Bronchial epithelial cell (primary cell): Measurements from ENCODE around the gene DMRT3. TPM values are rescaled to one million over a fixed set of nuclear protein-coding genes. Genes with fewer than 3 reads are reported as not detected.

Experiments
- DNase-seq: peaks from one replicate; pipeline ENCODE4 v3.0.0-alpha.2; 2010; ENCODE audit warnings: low read depth
- FAIRE-seq: peaks from 2 replicates; lab custom pipeline; 2011; peaks lifted over from hg19 to GRCh38; lab: Jason Lieb, UNC
- H3K27me3 ChIP-seq: 2 replicates; pipeline ENCODE4 v1.5.1; 2011; ENCODE audit warnings: low read length; ENCODE audit not compliant: control insufficient read depth, insufficient read depth
- H3K36me3 ChIP-seq: 2 replicates; pipeline ENCODE4 v1.5.1; 2011; ENCODE audit warnings: low read length; ENCODE audit not compliant: control insufficient read depth, insufficient read depth
- H3K4me3 ChIP-seq: 2 replicates; pipeline ENCODE4 v1.5.1; 2011; ENCODE audit warnings: mild to moderate bottlenecking, low read depth, low read length, control low read depth
- total RNA-seq: library from RNA; depleted of rRNA; stranded (reverse); fragments of >200 nt; gene quantifications from 2 replicates; pipeline ENCODE4 v1.2.1, GENCODE V29; 2014
- TF ChIP-seq, protein P1 (sequence below): IDR thresholded peaks from 2 replicates; pipeline ENCODE4 v1.5.1; 2011; ENCODE audit warnings: mild to moderate bottlenecking, moderate library complexity, low read length, control low read depth, inconsistent platforms; ENCODE audit not compliant: insufficient read depth, severe bottlenecking

Gene DMRT3
- total RNA-seq, 1 donor from 2014 or later = not detected

- Histone ChIP-seq H3K27me3 (peaks cover 37% of the 10 kb centered on the region), H3K36me3 (no peaks in the 10 kb centered on the region), H3K4me3 (peak overlapping the region; percentile 29)
- FAIRE-seq (no peak), DNase-seq (no peak)
- TF ChIP-seq, protein P1, sequence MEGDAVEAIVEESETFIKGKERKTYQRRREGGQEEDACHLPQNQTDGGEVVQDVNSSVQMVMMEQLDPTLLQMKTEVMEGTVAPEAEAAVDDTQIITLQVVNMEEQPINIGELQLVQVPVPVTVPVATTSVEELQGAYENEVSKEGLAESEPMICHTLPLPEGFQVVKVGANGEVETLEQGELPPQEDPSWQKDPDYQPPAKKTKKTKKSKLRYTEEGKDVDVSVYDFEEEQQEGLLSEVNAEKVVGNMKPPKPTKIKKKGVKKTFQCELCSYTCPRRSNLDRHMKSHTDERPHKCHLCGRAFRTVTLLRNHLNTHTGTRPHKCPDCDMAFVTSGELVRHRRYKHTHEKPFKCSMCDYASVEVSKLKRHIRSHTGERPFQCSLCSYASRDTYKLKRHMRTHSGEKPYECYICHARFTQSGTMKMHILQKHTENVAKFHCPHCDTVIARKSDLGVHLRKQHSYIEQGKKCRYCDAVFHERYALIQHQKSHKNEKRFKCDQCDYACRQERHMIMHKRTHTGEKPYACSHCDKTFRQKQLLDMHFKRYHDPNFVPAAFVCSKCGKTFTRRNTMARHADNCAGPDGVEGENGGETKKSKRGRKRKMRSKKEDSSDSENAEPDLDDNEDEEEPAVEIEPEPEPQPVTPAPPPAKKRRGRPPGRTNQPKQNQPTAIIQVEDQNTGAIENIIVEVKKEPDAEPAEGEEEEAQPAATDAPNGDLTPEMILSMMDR = peak; percentile 21
Measured at GRCh38 chr9:976943-977837, 735 bp downstream of the DMRT3 start.

DNA sequence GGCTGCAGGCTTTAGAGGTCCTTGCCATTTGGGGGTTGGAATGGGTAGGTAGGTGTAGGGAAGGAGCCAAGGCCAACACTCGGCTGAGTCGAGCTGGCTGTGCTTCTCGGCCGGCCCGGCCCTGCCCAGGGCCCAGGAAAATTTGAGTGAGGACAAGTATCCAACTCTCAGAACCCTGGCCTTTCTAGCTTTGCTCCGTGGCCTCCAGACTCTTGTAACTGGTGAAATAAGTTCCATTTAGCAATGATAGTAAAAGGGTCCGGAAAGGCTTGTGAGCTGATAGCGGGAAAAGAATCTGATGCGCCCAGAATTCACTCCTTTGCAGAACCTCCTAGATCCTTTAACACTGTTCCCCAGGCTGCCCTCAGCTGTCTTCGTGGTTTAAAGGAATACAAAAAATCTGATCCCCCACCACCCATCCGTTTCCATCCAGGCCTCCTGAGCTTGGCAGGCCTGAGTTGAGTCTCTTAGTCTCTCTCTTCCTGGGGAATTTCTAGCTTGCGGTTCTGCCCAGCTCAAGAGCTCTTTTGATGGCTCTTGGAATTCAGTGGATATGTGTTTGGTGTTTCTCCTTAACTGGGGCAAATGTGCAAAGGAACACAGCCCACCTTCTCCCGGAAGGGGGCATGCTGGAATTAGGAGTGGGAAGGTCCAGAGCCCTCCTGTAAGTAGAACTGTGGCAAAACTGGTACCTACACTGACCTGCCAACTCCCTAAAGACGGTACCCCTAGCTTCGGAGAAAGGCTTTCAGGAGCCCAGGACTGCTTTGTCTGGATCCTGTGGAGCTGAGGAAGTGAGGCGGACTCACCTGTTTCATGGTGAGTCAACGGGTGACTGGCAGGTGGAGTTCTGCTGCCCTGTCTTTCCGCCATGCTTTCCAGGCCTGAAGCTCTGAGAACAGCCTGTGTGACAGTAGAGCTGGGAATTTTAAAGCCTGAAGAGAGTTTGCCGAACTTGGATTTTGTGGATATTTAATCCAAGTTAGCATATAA is 1.7 kb downstream of the DMRT3 start:
- FAIRE-seq = peak; percentile 36
- Histone ChIP-seq H3K4me3 (no peak overlapping the region), H3K27me3 (peaks cover 38% of the 10 kb centered on the region), H3K36me3 (no peaks in the 10 kb centered on the region)
- DNase-seq = no peak
- TF ChIP-seq, protein P1 = no peak

GRCh38 chr9:979983-980382 is 3.5 kb downstream of the DMRT3 start:
- TF ChIP-seq, protein P1 = no peak
- FAIRE-seq = no peak
- H3K27me3 ChIP-seq = peaks cover 31% of the 10 kb centered on the region
- H3K4me3 ChIP-seq = no peak overlapping the region
- peak; percentile 40 for DNase-seq
- no peaks in the 10 kb centered on the region for H3K36me3 ChIP-seq

DNA sequence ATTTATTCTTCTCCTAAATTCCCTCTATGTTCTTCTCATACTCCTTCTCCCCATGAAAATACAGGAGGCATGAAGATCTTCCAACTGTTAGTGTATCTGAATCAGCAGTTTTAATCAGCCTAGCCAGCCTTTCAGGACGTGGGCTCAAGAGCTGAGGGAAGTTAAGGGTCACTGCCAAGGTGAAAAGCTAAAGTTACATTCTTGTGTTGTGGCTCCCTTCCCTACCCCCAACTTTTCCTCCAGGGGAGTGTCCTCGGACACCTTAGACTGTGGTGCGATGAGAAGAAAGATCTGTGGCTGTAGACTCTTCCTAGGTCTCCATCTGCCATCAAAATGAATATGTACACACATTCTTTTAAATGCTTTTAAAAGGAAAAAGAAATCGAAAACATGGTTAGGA is 4.2 kb downstream of the DMRT3 start:
- TF ChIP-seq, protein P1 = no peak
- Histone ChIP-seq H3K4me3 (no peak overlapping the region), H3K36me3 (no peaks in the 10 kb centered on the region), H3K27me3 (peaks cover 28% of the 10 kb centered on the region)
- FAIRE-seq (no peak), DNase-seq (no peak)

- DNase-seq (no peak), FAIRE-seq (no peak)
- TF ChIP-seq, protein P1 = no peak
- Histone ChIP-seq H3K4me3 (no peak overlapping the region), H3K27me3 (peaks cover 21% of the 10 kb centered on the region), H3K36me3 (no peaks in the 10 kb centered on the region)
Measured at GRCh38 chr9:981491-981898, 5.0 kb downstream of the DMRT3 start.
